H9 (cell line): ENCODE data around the gene ARL13B. TPM values are rescaled to one million over a fixed set of nuclear protein-coding genes. Genes with fewer than 3 reads are reported as not detected.

Source experiments
- DNase-seq: peaks from one replicate; pipeline ENCODE4 v3.0.0-alpha.2; 2017
- H2AFZ ChIP-seq: one replicate; pipeline ENCODE4 v1.6.1; 2013; ENCODE audit warnings: mild to moderate bottlenecking, low read length, control low read depth, moderate library complexity
- H2AK5ac ChIP-seq: 2 replicates; pipeline ENCODE4 v1.6.1; 2013; ENCODE audit warnings: low read length, control low read depth, mixed read lengths; ENCODE audit not compliant: insufficient read length
- H2BK120ac ChIP-seq: one replicate; pipeline ENCODE4 v1.6.1; 2013; ENCODE audit warnings: low read depth, mild to moderate bottlenecking, low read length, control low read depth, inconsistent platforms; ENCODE audit not compliant: poor library complexity, severe bottlenecking
- H2BK12ac ChIP-seq: 2 replicates; pipeline ENCODE4 v1.6.1; 2013; ENCODE audit warnings: low read length, control low read depth, mixed read lengths, low read depth; ENCODE audit not compliant: insufficient read length
- H2BK15ac ChIP-seq: 2 replicates; pipeline ENCODE4 v1.6.1; 2013; ENCODE audit warnings: low read depth, low read length, control low read depth
- H2BK20ac ChIP-seq: one replicate; pipeline ENCODE4 v1.6.1; 2013; ENCODE audit warnings: low read depth, mild to moderate bottlenecking, low read length, control low read depth, inconsistent platforms; ENCODE audit not compliant: poor library complexity, severe bottlenecking
- H2BK5ac ChIP-seq: 2 replicates; pipeline ENCODE4 v1.6.1; 2013; ENCODE audit warnings: low read length, control low read depth, mixed read lengths; ENCODE audit not compliant: insufficient read length
- H3K14ac ChIP-seq: 2 replicates; pipeline ENCODE4 v1.6.1; 2013; ENCODE audit warnings: low read length, control low read depth; ENCODE audit not compliant: insufficient read depth
- H3K18ac ChIP-seq: 2 replicates; pipeline ENCODE4 v1.6.1; 2013; ENCODE audit warnings: low read depth, mild to moderate bottlenecking, mixed read lengths, low read length, control low read depth; ENCODE audit not compliant: insufficient read length
- H3K23ac ChIP-seq: 2 replicates; pipeline ENCODE4 v1.6.1; 2013; ENCODE audit warnings: low read length, control low read depth, mixed read lengths, low read depth; ENCODE audit not compliant: insufficient read length
- H3K23me2 ChIP-seq: 2 replicates; pipeline ENCODE4 v1.6.1; 2013; ENCODE audit warnings: low read depth, mild to moderate bottlenecking, mixed read lengths, low read length, control low read depth; ENCODE audit not compliant: insufficient read length, poor library complexity, severe bottlenecking
- H3K27ac ChIP-seq: 2 replicates; pipeline ENCODE4 v1.5.1; 2013; ENCODE audit warnings: low read length, control low read depth, mixed read lengths, low read depth; ENCODE audit not compliant: insufficient read length
- H3K27me3 ChIP-seq: 2 replicates; pipeline ENCODE4 v1.6.1; 2013; ENCODE audit warnings: low read length, control low read depth, inconsistent platforms; ENCODE audit not compliant: insufficient read depth
- H3K4ac ChIP-seq: 2 replicates; pipeline ENCODE4 v1.6.1; 2013; ENCODE audit warnings: low read depth, mild to moderate bottlenecking, control low read depth, inconsistent platforms, low read length, moderate library complexity
- H3K4me1 ChIP-seq: 2 replicates; pipeline ENCODE4 v1.6.1; 2013; ENCODE audit warnings: low read length, control low read depth, inconsistent platforms; ENCODE audit not compliant: insufficient read depth
- H3K4me2 ChIP-seq: 2 replicates; pipeline ENCODE4 v1.6.1; 2013; ENCODE audit warnings: low read length, control low read depth, mixed read lengths; ENCODE audit not compliant: insufficient read length, insufficient read depth
- H3K56ac ChIP-seq: 2 replicates; pipeline ENCODE4 v1.6.1; 2013; ENCODE audit warnings: low read depth, mild to moderate bottlenecking, mixed read lengths, low read length, control low read depth; ENCODE audit not compliant: insufficient read length
- H3K79me1 ChIP-seq: 2 replicates; pipeline ENCODE4 v1.6.1; 2013; ENCODE audit warnings: low read depth, mild to moderate bottlenecking, moderate library complexity, low read length, control low read depth, inconsistent platforms; ENCODE audit not compliant: insufficient read depth, poor library complexity, severe bottlenecking
- H3K79me2 ChIP-seq: 2 replicates; pipeline ENCODE4 v1.6.1; 2013; ENCODE audit warnings: low read length, control low read depth, inconsistent platforms; ENCODE audit not compliant: insufficient read depth
- H3K9ac ChIP-seq: 2 replicates; pipeline ENCODE4 v1.6.1; 2013; ENCODE audit warnings: low read length, control low read depth, mixed read lengths; ENCODE audit not compliant: insufficient read length; ENCODE audit errors: extremely low read depth
- H3K9me3 ChIP-seq: one replicate; pipeline ENCODE4 v1.6.1; 2013; ENCODE audit warnings: low read depth, low read length, inconsistent platforms; ENCODE audit not compliant: control insufficient read depth
- H3T11ph ChIP-seq: one replicate; pipeline ENCODE4 v1.6.1; 2013; ENCODE audit warnings: mild to moderate bottlenecking, low read length, control low read depth, inconsistent platforms
- H4K20me1 ChIP-seq: one replicate; pipeline ENCODE4 v1.6.1; 2013; ENCODE audit not compliant: control insufficient read depth, insufficient read length, insufficient read depth
- H4K5ac ChIP-seq: 2 replicates; pipeline ENCODE4 v1.6.1; 2013; ENCODE audit warnings: low read depth, mild to moderate bottlenecking, mixed read lengths, low read length, control low read depth; ENCODE audit not compliant: insufficient read length
- H4K8ac ChIP-seq: replicated peaks from 2 replicates; pipeline ENCODE4 v1.6.1; 2013; ENCODE audit warnings: low read length, control low read depth, mixed read lengths, low read depth; ENCODE audit not compliant: insufficient read length
- H4K91ac ChIP-seq: 2 replicates; pipeline ENCODE4 v1.6.1; 2013; ENCODE audit warnings: low read depth, mild to moderate bottlenecking, moderate library complexity, mixed read lengths, low read length, control low read depth; ENCODE audit not compliant: insufficient read length
- H3K27ac Mint-ChIP-seq, 3 experiments: 2 replicates in 2 of 3; 3 replicates in 1 of 3; pipeline ENCODE4 v1.8.0; 2020 to 2021; ENCODE audit warnings: mixed read lengths in 3 of 3, mild to moderate bottlenecking in 1 of 3, moderate library complexity in 1 of 3
- H3K27me3 Mint-ChIP-seq: 2 replicates; pipeline ENCODE4 v1.8.0; 2021; ENCODE audit warnings: low read depth, mild to moderate bottlenecking, moderate library complexity, mixed read lengths
- H3K36me3 Mint-ChIP-seq, 3 experiments: 2 replicates in 2 of 3; 3 replicates in 1 of 3; pipeline ENCODE4 v1.8.0; 2020 to 2021; ENCODE audit warnings: low read depth in 3 of 3, mixed read lengths in 3 of 3; ENCODE audit not compliant: insufficient read depth in 1 of 3
- H3K4me1 Mint-ChIP-seq, 2 experiments: 2 replicates each; pipeline ENCODE4 v1.8.0; 2020; ENCODE audit warnings: mixed read lengths in 2 of 2
- H3K4me3 Mint-ChIP-seq, 2 experiments: 2 replicates in 1 of 2; 3 replicates in 1 of 2; pipeline ENCODE4 v1.8.0; 2020 to 2021; ENCODE audit warnings: mild to moderate bottlenecking in 2 of 2, mixed read lengths in 2 of 2, moderate library complexity in 1 of 2
- H3K9me3 Mint-ChIP-seq, 2 experiments: 2 replicates in 1 of 2; 3 replicates in 1 of 2; pipeline ENCODE4 v1.8.0; 2020; ENCODE audit warnings: mild to moderate bottlenecking in 2 of 2, mixed read lengths in 2 of 2, moderate library complexity in 1 of 2
- WGBS: extraction: QIAGEN DNeasy Blood & Tissue Kit; methylation state at CpG from one replicate; pipeline ENCODE4 v1.1.7; 2013; ENCODE audit warnings: missing lambda C conversion rate, low lambda C conversion rate, mixed read lengths; ENCODE audit not compliant: insufficient read length; ENCODE audit errors: extremely low coverage; 5-methylcytosine and 5-hydroxymethylcytosine counted together
- total RNA-seq: library from RNA; stranded (reverse); gene quantifications from 2 replicates; pipeline ENCODE4 v1.2.1, GENCODE V29; 2021
- TF ChIP-seq, protein P1 (sequence below): fragments of 200-600 bp; sonication (generic); conservative IDR thresholded peaks from 3 replicates; pipeline ENCODE4 v1.8.0; 2021; ENCODE audit warnings: antibody characterized with exemption, mild to moderate bottlenecking

The ARL13B gene
- total RNA-seq, 1 experiment from 2014 or later, result 7.9 TPM

DNA sequence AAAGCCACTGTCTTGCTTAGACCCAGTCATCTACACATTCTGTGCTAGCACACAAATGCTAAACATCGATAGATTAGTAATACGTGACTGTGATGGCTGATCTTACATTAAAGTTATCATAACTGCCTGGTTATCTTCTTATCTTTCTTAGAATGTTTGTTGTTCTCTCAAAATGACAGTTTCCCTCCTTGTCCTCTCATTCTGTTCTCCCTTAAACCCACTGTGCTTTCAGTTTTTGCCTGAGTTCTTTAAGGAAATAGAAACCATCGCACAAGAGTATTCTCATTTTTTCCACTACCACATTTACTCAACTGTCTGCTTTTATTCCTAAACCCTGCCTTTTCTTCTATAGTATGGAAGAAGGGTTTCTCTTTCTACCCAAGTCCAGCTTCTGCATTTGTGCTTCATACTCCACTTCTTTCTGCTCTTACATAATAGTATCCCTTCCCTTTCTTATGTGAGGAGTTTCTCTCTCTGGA lies 31.3 kb downstream of the ARL13B start:
- WGBS, result no CpG with 5 or more reads among the region's 3 CpGs
- Histone ChIP-seq H2BK20ac (no peak overlapping the region), H3K27ac (no peak overlapping the region), H3K9me3 (no peaks in the 10 kb centered on the region), H3K23me2 (no peaks in the 10 kb centered on the region), H3K79me2 (no peaks in the 10 kb centered on the region), H3K56ac (no peak overlapping the region), H4K91ac (no peak overlapping the region), H3K18ac (no peak overlapping the region), H3K27me3 (no peaks in the 10 kb centered on the region), H2AFZ (no peak overlapping the region), H4K5ac (no peak overlapping the region), H3K9ac (no peak overlapping the region), H4K8ac (no peak overlapping the region), H3T11ph (no peak overlapping the region), H2BK15ac (no peak overlapping the region), H3K23ac (no peak overlapping the region), H3K79me1 (no peaks in the 10 kb centered on the region), H3K4ac (no peak overlapping the region), H2BK120ac (no peak overlapping the region), H4K20me1 (no peaks in the 10 kb centered on the region), H2AK5ac (no peak overlapping the region), H2BK5ac (no peak overlapping the region), H3K14ac (no peak overlapping the region), H2BK12ac (no peak overlapping the region), H3K4me1 (no peaks in the 10 kb centered on the region), H3K4me2 (no peak overlapping the region)
- TF ChIP-seq, protein P1, sequence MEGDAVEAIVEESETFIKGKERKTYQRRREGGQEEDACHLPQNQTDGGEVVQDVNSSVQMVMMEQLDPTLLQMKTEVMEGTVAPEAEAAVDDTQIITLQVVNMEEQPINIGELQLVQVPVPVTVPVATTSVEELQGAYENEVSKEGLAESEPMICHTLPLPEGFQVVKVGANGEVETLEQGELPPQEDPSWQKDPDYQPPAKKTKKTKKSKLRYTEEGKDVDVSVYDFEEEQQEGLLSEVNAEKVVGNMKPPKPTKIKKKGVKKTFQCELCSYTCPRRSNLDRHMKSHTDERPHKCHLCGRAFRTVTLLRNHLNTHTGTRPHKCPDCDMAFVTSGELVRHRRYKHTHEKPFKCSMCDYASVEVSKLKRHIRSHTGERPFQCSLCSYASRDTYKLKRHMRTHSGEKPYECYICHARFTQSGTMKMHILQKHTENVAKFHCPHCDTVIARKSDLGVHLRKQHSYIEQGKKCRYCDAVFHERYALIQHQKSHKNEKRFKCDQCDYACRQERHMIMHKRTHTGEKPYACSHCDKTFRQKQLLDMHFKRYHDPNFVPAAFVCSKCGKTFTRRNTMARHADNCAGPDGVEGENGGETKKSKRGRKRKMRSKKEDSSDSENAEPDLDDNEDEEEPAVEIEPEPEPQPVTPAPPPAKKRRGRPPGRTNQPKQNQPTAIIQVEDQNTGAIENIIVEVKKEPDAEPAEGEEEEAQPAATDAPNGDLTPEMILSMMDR, result no peak
- H3K27ac Mint-ChIP-seq, result no peak overlapping the region; a peak in 1 of 7 replicates
- H3K36me3 Mint-ChIP-seq, result peaks cover 0 to 4% (median 2%) of the 10 kb centered on the region in 3 experiments; a peak in 1 of 7 replicates
- H3K27me3 Mint-ChIP-seq, result no peaks in the 10 kb centered on the region
- DNase-seq, result no peak
- H3K9me3 Mint-ChIP-seq, result no peaks in the 10 kb centered on the region
- H3K4me1 Mint-ChIP-seq, result no peaks in the 10 kb centered on the region
- H3K4me3 Mint-ChIP-seq, result no peak overlapping the region
